GM23338 (cell line): Measurements from ENCODE around the gene GNG10.

Experiments used
- CREB1 ChIP-seq: fragments of 250-450 bp; sonication (Bioruptor Pico); IDR thresholded peaks from 2 replicates; pipeline ENCODE4 v1.5.0; 2020; ENCODE audit warnings: low read depth, mild to moderate bottlenecking, moderate library complexity
- CTCF ChIP-seq, 2 experiments: fragments of 200-600 bp in 1 of 2; sonication (generic) in 1 of 2; conservative IDR thresholded peaks; 2 replicates each; pipeline versions ENCODE4 v1.5.1 to v1.6.1; 2016 to 2017; ENCODE audit warnings: antibody characterized with exemption in 2 of 2, low read depth in 2 of 2, mild to moderate bottlenecking in 2 of 2, moderate library complexity in 1 of 2
- EZH2 ChIP-seq: fragments of 200-600 bp; sonication (generic); IDR thresholded peaks from one replicate; pipeline ENCODE4 v1.8.0; 2017; ENCODE audit warnings: antibody characterized with exemption, mild to moderate bottlenecking, low read depth; ENCODE audit not compliant: unreplicated experiment
- EZH2phosphoT487 ChIP-seq: fragments of 200-600 bp; sonication (generic); IDR thresholded peaks from one replicate; pipeline ENCODE4 v1.8.1; 2018; ENCODE audit warnings: antibody characterized with exemption; ENCODE audit not compliant: unreplicated experiment
- JUNB ChIP-seq: IDR thresholded peaks from one replicate; pipeline ENCODE4 v1.6.1; 2016; ENCODE audit warnings: antibody characterized with exemption; ENCODE audit not compliant: unreplicated experiment
- NANOG ChIP-seq: IDR thresholded peaks from 2 replicates; pipeline ENCODE4 v1.6.1; 2016; ENCODE audit warnings: antibody characterized with exemption, borderline replicate concordance
- POLR2AphosphoS5 ChIP-seq: IDR thresholded peaks from 2 replicates; pipeline ENCODE4 v1.6.1; 2016; ENCODE audit warnings: antibody characterized with exemption, low read depth
- REST ChIP-seq: IDR thresholded peaks from one replicate; pipeline ENCODE4 v1.6.1; 2018; ENCODE audit warnings: antibody characterized with exemption; ENCODE audit not compliant: unreplicated experiment
- ZNF114 ChIP-seq: fragments of 250-450 bp; sonication (Bioruptor Pico); IDR thresholded peaks from 2 replicates; pipeline ENCODE4 v1.5.0; 2020; ENCODE audit warnings: mild to moderate bottlenecking, moderate library complexity

GRCh38 chr9:111634860-111635259 is 26.5 kb upstream of the GNG10 start:
- TF ChIP-seq CTCF (conservative IDR thresholded peaks at IDR 0.05; ENCODE audit: low read depth in 2 of 2) (no peak), EZH2 (no peak), REST (no peak), POLR2AphosphoS5 (no peak), EZH2phosphoT487 (no peak), CREB1 (no peak), JUNB (no peak), ZNF114 (CRISPR knock-in tag) (no peak), NANOG (no peak)
